Activated naive CD8-positive, alpha-beta T cell (primary cell): ENCODE measurements around the gene IFNL4.
"Not testable (repeated sequence)": the region's sequence is repeated elsewhere in the genome, so short reads cannot be mapped to it uniquely, and the experiment has no call there.

ENCODE experiments used
- H3K27ac Mint-ChIP-seq: one replicate; pipeline ENCODE4 v1.8.0; 2021; ENCODE audit warnings: mixed read lengths
- H3K27me3 Mint-ChIP-seq: one replicate; pipeline ENCODE4 v1.8.0; 2021; ENCODE audit warnings: mixed read lengths
- H3K36me3 Mint-ChIP-seq: one replicate; pipeline ENCODE4 v1.8.0; 2021; ENCODE audit warnings: mixed read lengths
- H3K4me1 Mint-ChIP-seq: one replicate; pipeline ENCODE4 v1.8.0; 2021; ENCODE audit warnings: low read depth, mixed read lengths
- H3K4me3 Mint-ChIP-seq: one replicate; pipeline ENCODE4 v1.8.0; 2021; ENCODE audit warnings: mild to moderate bottlenecking, mixed read lengths
- H3K9me3 Mint-ChIP-seq: one replicate; pipeline ENCODE4 v1.8.0; 2021; ENCODE audit warnings: low read depth, mixed read lengths

IFNL4 gene

DNA sequence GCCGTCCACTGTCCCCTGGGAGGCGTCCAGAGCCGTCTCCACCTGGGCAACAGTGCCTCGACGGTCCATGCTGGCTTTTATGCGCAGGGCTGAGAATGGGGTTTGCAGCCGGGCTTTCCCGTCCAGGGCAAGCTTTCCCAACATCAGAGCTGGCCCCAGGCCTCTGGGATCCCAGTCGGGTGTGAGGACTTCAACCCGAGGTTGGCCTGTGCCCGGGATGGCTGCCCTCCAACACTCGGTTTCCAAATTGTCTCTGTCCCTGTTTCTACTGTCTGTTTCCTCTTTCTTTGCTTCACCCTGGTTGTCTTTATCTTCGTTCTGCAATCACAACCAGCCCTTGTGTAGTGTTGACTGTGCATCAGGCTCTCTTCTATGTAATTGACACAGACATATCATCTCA, at the start of gene IFNL4:
IFNL4 (minus strand) TSS at position 51 of the 400 bp plus-strand sequence.
- no peak within 1 kb of the TSS for H3K27ac Mint-ChIP-seq

DNA sequence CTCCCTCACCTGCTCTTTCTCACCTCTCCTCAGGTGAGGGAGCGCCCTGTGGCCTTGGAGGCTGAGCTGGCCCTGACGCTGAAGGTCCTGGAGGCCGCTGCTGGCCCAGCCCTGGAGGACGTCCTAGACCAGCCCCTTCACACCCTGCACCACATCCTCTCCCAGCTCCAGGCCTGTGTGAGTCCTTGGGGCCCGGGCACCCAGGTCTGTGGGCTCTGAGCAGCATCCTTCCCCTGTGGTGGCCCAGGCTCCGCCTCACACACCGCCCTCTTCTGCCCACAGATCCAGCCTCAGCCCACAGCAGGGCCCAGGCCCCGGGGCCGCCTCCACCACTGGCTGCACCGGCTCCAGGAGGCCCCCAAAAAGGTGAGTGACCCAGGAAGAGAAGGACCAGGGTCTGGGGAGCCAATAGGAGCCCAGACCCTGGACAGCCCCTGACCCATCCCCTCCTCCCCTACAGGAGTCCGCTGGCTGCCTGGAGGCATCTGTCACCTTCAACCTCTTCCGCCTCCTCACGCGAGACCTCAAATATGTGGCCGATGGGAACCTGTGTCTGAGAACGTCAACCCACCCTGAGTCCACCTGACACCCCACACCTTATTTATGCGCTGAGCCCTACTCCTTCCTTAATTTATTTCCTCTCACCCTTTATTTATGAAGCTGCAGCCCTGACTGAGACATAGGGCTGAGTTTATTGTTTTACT, 49.4 kb upstream of the IFNL4 start:
- Mint-ChIP-seq H3K4me3 (peak overlapping the region; percentile 55), H3K4me1 (peaks cover 16% of the 10 kb centered on the region), H3K9me3 (no peaks in the 10 kb centered on the region), H3K27ac (peak overlapping the region; percentile 22), H3K36me3 (no peaks in the 10 kb centered on the region), H3K27me3 (peaks cover 1% of the 10 kb centered on the region)

More for the DNA sequence above, at the start of gene IFNL4:
- Mint-ChIP-seq H3K27me3 (peaks cover 1% of the 10 kb centered on the region), H3K36me3 (no peaks in the 10 kb centered on the region), H3K4me3 (no peak within 1 kb of the TSS), H3K9me3 (no peaks in the 10 kb centered on the region), H3K4me1 (peaks cover 4% of the 10 kb centered on the region)

GRCh38 chr19:39296906-39297305, 48.2 kb upstream of the IFNL4 start:
- Mint-ChIP-seq H3K9me3 (no peaks in the 10 kb centered on the region), H3K4me1 (peaks cover 16% of the 10 kb centered on the region), H3K36me3 (no peaks in the 10 kb centered on the region), H3K27ac (no peak overlapping the region), H3K4me3 (no peak overlapping the region), H3K27me3 (peaks cover 1% of the 10 kb centered on the region)

GRCh38 chr19:39296055-39296645, 47.5 kb upstream of the IFNL4 start, which contains the start of gene IFNL1:
Gene IFNL1 (plus strand): TSS chr19:39296407. CDS start chr19:39296422, 15 bp downstream.
- H3K4me1 Mint-ChIP-seq = peaks cover 16% of the 10 kb centered on the region
- no peaks in the 10 kb centered on the region for H3K9me3 Mint-ChIP-seq
- no peak within 1 kb of the TSS for H3K27ac Mint-ChIP-seq
- H3K4me3 Mint-ChIP-seq = no peak within 1 kb of the TSS
- H3K36me3 Mint-ChIP-seq = no peaks in the 10 kb centered on the region
- peaks cover 1% of the 10 kb centered on the region for H3K27me3 Mint-ChIP-seq

- Mint-ChIP-seq H3K9me3 (no peaks in the 10 kb centered on the region), H3K27me3 (peaks cover 5% of the 10 kb centered on the region), H3K36me3 (no peaks in the 10 kb centered on the region), H3K4me1 (peaks cover 11% of the 10 kb centered on the region), H3K27ac (no peak overlapping the region), H3K4me3 (no peak overlapping the region)
These were observed 44.7 kb upstream of the IFNL4 start for GRCh38 chr19:39293394-39293793.

DNA sequence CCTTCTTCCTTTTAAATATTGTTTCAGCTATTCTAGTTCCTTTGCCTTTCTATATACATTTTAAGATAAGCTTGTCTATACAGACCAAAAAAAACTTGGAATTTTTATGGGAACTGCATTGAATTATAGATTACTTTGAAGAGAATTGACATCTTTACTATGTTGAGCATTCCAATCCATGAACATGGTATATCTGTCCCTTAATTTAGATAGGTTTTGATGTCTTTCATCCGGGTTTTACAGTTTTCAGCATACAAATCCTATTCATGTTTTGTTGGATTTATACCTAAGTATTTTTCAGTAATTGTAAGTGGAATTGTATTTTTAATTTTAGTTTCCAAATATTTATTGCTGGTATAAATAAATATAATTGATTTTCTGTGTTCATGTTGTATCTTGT, 35.4 kb upstream of the IFNL4 start:
- peaks cover 5% of the 10 kb centered on the region for H3K9me3 Mint-ChIP-seq
- no peaks in the 10 kb centered on the region for H3K4me1 Mint-ChIP-seq
- H3K27me3 Mint-ChIP-seq = no peaks in the 10 kb centered on the region
- no peaks in the 10 kb centered on the region for H3K36me3 Mint-ChIP-seq
- no peak overlapping the region for H3K27ac Mint-ChIP-seq
- H3K4me3 Mint-ChIP-seq = no peak overlapping the region

GRCh38 chr19:39282021-39282420, 33.4 kb upstream of the IFNL4 start:
- Mint-ChIP-seq H3K27ac (no peak overlapping the region), H3K27me3 (peaks cover 4% of the 10 kb centered on the region), H3K9me3 (peaks cover 5% of the 10 kb centered on the region), H3K36me3 (no peaks in the 10 kb centered on the region), H3K4me3 (no peak overlapping the region), H3K4me1 (no peaks in the 10 kb centered on the region)

DNA sequence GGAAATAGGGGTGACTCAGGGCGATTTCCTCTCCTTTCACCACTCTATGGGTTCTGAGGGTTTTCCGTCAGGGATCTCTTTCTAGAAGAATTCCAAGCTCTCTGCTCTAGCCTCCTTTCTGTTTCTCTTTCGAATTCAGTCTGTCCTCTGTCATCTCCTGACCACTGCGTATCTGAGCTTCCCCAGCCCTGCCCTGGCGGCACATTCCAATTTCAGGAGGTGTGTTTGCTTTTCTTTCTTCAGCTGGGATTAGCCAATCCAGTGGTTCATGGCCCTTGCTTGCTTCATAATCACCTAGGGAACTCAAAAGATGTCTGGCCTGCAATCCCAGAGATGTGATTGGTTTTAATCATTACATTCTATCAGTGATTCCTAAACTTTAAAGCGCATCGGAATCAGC, 28.9 kb upstream of the IFNL4 start:
- no peaks in the 10 kb centered on the region for H3K9me3 Mint-ChIP-seq
- H3K4me3 Mint-ChIP-seq = no peak overlapping the region
- H3K27me3 Mint-ChIP-seq = peaks cover 4% of the 10 kb centered on the region
- H3K36me3 Mint-ChIP-seq = no peaks in the 10 kb centered on the region
- no peak overlapping the region for H3K27ac Mint-ChIP-seq
- no peaks in the 10 kb centered on the region for H3K4me1 Mint-ChIP-seq

DNA sequence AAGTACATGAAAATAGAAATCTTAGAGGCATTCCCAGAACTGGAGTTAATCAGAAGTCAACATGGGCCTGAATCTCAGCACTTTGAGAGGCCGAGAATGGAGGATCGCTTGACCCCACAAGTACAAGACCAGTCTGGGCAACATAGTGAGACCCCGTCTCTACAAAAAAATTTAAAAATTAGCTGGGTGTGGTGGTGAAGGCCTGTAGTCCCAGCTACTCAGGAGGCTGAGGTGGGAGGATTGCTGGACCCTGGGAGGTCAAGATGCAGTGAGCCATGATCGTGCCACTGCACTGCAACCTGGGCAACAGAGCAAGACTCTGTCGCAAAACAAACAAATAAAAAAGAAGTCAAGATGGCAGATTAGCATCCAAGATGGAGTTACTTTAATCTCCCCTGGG, 28.1 kb upstream of the IFNL4 start:
- Mint-ChIP-seq H3K4me1 (no peaks in the 10 kb centered on the region), H3K27ac (no peak overlapping the region), H3K9me3 (no peaks in the 10 kb centered on the region), H3K4me3 (no peak overlapping the region), H3K27me3 (peaks cover 4% of the 10 kb centered on the region), H3K36me3 (no peaks in the 10 kb centered on the region)

DNA sequence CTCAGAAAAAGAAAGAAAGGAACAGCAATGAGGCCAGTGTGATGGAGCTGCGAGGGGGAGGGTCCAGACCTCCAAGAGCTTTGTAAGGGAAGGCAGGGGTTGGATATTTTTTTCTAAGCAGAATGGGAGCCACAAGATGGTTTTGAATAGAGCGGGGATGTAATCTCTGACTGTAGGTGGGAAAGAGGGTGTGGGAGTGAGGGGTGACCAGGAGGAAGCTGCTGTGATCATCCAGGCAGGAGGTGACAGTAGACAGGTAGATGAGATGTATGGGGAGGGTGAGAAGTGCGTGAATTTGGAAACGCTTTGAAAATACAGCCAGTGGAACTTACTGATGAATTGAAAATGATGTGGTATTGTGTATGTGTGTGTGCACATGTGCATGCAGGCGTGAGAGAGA, 26.9 kb upstream of the IFNL4 start:
- no peaks in the 10 kb centered on the region for H3K36me3 Mint-ChIP-seq
- no peaks in the 10 kb centered on the region for H3K4me1 Mint-ChIP-seq
- no peak overlapping the region for H3K27ac Mint-ChIP-seq
- peaks cover 5% of the 10 kb centered on the region for H3K27me3 Mint-ChIP-seq
- H3K9me3 Mint-ChIP-seq = no peaks in the 10 kb centered on the region
- H3K4me3 Mint-ChIP-seq = no peak overlapping the region

DNA sequence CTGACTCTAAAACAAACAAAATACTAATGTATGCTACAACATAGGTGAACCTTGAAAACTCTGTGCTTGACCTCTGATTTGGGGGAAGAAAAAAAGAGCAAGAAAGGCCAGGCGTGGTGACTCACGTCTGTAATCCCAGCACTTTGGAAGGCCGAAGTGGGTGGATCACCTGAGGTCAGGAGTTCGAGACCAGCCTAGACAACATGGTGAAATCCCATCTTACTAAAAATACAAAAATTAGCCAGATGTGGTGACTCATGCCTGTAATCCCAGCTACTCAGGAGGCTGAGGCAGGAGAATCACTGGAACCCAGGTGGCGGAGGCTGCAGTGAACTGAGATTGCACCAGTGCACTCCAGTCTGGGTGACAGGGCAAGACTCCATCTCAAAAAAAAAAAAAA, 25.2 kb upstream of the IFNL4 start:
- not testable (repeated sequence) for H3K27ac Mint-ChIP-seq, H3K4me3 Mint-ChIP-seq, H3K36me3 Mint-ChIP-seq, H3K27me3 Mint-ChIP-seq, H3K4me1 Mint-ChIP-seq, H3K9me3 Mint-ChIP-seq

DNA sequence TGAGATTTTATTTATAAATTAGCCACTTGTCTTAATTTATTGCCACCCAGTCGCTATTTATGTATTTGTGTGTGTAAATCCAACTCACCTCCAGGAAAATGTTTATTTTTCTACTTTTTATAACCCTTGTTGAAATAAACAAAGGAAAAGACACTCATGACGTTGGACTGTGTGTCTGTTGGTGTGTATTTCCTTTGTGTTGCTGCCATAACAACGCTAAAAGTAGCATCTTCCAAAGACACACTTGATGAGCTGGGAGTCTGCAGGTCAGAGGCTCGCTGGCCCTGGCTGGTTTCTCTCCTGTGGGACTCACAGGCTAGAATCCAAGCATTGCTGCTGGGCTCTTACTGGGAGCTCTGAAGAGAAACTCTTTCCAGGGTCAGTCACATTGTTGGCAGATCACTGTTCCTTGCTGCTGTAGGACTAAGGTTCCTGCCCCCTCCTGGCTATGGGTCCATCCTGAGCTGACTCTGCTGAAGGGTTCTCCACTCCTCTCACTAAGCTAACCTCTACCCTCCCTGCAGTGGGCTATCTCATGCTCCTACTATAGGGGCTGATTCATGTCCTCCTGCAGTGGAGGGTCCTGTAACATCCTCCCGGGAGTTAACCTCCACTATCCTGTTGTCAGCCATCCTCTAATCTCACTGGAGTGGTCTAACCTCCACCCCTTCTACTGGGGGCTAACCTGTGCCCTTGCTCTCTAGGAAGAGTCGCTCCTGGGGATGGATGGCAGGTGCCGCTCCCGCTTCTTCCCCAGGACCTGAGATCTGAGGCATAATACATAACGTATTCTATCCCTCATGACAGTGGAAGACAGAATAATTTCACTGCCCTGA, 21.6 kb upstream of the IFNL4 start:
- Mint-ChIP-seq H3K4me3 (no peak overlapping the region), H3K9me3 (no peaks in the 10 kb centered on the region), H3K27me3 (peaks cover 4% of the 10 kb centered on the region), H3K4me1 (no peaks in the 10 kb centered on the region), H3K27ac (no peak overlapping the region), H3K36me3 (no peaks in the 10 kb centered on the region)

- not testable (repeated sequence) for H3K27ac Mint-ChIP-seq, H3K27me3 Mint-ChIP-seq, H3K9me3 Mint-ChIP-seq, H3K36me3 Mint-ChIP-seq, H3K4me1 Mint-ChIP-seq, H3K4me3 Mint-ChIP-seq
These were observed 20.7 kb upstream of the IFNL4 start for GRCh38 chr19:39269369-39269768.

- H3K9me3 Mint-ChIP-seq, H3K4me3 Mint-ChIP-seq, H3K4me1 Mint-ChIP-seq, H3K36me3 Mint-ChIP-seq, H3K27me3 Mint-ChIP-seq, H3K27ac Mint-ChIP-seq: not testable (repeated sequence)
These were observed 20.0 kb upstream of the IFNL4 start for GRCh38 chr19:39268531-39269223.

GRCh38 chr19:39268085-39268484, 19.4 kb upstream of the IFNL4 start, which contains the start of gene IFNL2:
Gene IFNL2 (plus strand): TSS chr19:39268396. CDS start chr19:39268569, 173 bp downstream.
- not testable (repeated sequence) for H3K9me3 Mint-ChIP-seq, H3K4me1 Mint-ChIP-seq, H3K27me3 Mint-ChIP-seq, H3K36me3 Mint-ChIP-seq, H3K27ac Mint-ChIP-seq, H3K4me3 Mint-ChIP-seq
